GM18526 (cell line): ENCODE measurements around the gene ZC2HC1B.

Source experiments
- POLR2A ChIP-seq: IDR thresholded peaks from 3 replicates; pipeline ENCODE4 v1.6.1; 2011; ENCODE audit not compliant: insufficient read length; ENCODE audit errors: extremely low read depth

The ZC2HC1B gene, protein sequence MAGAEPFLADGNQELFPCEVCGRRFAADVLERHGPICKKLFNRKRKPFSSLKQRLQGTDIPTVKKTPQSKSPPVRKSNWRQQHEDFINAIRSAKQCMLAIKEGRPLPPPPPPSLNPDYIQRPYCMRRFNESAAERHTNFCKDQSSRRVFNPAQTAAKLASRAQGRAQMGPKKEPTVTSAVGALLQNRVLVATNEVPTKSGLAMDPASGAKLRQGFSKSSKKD

DNA sequence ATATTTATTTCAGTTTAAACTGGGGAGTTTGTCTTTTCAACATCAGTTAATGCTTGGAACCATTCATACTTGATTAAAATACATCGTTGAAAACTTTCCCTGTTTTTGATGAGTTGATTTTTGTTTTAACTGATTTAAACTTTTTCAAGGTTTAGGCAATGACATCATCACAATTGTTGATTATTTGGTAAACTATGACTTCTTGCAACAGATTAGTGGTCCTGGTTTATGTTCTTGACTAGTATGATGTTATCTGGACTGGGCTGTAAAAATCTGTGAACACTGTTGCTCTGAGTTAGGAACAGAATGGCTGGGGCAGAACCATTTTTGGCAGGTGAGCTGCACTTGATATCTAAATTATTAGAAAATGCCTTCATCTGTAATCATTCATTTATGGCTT is at the start of gene ZC2HC1B:
Gene ZC2HC1B (plus strand): TSS at position 241 of the 400 bp plus-strand sequence. CDS start 66 bp downstream, at position 307.
- no peak for TF ChIP-seq POLR2A

DNA sequence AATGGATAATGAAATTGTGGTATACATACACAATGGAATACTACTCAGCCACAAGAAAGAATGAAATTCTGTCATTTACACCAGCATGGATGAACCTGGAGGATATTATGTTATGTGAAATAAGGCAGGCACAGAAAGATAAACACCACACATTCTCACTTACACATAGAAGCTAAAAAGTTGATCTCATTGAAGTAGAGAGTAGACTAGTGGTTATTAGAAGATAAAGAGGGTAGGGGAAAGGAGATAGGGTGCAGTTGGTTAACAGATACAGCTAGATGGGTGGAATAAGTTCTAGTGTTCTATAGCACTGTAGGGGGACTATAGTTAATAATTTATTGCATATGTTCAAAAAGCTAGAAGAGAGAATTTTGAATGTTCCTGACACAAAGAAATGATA is 46.7 kb upstream of the ZC2HC1B start:
- no peak for TF ChIP-seq POLR2A

- TF ChIP-seq POLR2A: no peak
These were observed 42.9 kb upstream of the ZC2HC1B start for GRCh38 chr6:143821359-143821758.

GRCh38 chr6:143822584-143823024 is 41.7 kb upstream of the ZC2HC1B start:
- no peak for TF ChIP-seq POLR2A

DNA sequence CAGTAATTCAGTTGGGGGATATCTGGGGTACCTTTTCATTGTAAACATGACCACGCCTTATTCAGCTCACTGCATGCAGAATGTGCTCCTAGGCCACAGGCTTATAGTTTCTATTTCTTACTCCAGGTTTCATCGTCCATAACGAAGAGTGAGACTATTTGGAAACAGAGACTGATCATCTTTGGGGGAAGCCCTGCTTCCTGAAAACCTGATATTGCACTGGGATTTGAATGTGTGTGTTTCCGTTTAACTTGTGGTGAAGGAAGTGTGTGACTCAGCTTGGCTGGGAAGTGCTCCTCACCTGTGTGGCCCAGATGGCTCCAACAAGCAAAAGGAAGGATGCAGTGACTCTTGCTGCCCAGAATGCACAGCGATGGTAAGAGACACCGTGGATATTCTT is 40.7 kb upstream of the ZC2HC1B start:
- TF ChIP-seq POLR2A: no peak

DNA sequence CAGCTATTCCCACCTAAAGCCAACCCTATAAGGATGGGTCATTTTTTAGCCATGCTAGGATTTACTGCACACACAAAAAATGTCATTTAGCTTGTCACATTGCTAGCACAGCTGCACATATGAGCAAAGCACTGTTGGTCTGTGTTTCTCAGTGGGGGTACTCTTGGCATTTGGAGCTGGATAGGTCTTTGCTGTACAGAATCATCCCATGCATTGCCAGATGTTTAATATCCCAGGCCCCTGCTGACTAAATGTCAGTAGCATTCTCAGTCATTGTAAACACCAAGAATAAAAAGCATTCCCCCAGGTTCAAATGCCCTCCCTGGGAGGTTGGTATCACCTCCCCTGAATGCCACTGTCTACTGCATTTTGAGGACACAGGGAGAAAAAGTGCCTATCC is 35.7 kb upstream of the ZC2HC1B start:
- TF ChIP-seq POLR2A: no peak

GRCh38 chr6:143836150-143836549 is 28.1 kb upstream of the ZC2HC1B start:
- no peak for TF ChIP-seq POLR2A

DNA sequence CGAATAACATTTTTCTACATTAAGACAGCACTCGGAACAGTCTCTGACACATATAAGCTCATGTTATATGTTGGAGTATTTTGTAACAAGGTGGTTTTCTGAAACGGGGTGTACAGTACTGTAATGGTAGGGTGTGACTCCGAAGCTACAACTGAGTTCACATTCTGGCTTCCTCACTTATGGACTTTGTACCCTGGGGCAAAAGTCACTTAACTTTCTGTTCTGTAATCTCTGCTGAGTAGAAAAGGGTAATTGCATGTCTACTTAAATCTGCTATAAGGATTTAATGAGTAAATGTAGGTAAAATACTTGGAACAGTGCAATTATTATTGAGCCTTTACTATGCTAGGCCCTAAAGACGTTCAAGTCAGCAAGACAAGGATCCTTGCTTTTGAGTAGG is 25.9 kb upstream of the ZC2HC1B start:
- no peak for TF ChIP-seq POLR2A

DNA sequence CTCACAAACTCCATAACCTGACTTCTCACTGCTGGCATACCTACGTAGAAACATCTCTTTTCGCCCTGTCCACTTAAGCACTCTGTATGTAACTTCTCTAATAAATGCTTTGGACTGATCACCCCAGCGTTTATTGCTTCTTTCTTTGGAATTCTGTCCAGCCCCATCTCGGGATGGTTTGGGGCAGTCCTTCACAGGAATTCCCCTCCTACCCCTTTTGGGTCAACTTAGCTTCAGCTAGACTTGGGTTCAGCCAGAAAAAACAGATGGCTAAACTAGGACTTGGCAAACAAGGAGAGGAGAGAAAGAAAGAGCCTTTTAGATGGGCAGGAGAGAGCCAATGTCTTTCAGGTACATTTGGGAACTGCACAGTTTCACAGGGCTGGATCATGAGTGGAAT is 25.1 kb upstream of the ZC2HC1B start:
- TF ChIP-seq POLR2A: no peak

GRCh38 chr6:143840595-143841265 is 23.5 kb upstream of the ZC2HC1B start:
- TF ChIP-seq POLR2A: no peak

DNA sequence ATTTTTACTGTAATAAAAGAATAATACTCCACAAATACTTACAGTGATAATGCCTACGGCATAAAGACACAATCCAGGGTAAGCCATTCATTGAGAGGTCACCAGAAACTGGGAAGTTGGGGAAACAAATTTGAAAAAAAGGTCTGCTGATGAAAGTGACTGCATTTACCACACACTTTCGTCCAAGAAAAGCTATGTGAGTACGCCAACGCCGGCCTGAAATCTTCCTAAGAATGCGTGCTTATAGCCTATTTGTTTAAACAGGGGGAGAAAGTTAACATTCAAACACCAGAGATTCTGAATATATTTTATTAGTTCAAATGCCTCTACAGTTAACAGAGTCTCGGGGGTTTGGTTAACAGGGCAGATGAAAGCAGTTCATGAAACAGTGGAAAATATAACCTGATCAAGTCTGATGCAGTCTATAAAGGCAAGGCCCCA is 21.8 kb upstream of the ZC2HC1B start:
- no peak for TF ChIP-seq POLR2A

DNA sequence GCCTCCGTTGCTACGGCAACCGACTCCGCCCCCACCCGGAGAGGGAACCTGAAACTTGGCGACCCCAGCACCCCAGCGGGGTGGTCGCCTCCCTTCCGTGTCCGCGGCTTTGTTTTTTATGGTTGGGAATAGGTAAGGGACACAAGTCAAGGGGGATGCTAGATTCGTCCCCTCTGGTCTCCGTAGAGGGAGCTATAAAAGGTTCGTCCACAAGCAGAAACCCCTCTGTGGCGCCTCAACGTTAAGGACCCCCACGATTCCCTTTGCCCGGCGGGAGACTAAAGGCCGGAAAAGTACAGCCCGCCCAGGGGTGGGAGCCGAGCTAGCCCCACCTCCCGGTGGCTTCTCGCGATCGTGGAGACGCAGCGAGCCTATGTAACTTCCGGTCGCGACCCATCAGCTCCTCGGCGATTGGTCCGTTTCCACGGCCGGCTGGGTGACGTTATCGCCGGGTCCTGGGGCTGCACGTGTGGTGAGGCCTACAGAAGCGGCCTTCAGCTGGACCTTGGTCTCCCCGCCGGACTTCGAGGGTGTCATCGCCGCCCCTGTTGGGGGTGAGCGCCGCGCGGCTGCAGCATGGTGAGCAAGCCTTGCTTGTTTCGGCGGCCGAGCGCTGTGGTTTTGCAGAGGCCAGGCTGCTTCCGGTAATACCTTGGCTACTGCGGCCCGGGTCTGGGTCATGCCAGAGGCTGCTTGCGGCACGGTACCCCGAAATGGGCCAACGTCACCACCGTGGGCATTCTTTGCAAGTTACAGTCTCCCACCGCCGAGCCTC is 21.2 kb upstream of the ZC2HC1B start, which contains the start of gene LTV1:
Gene LTV1 (plus strand): TSS at position 437 of the 775 bp plus-strand sequence. CDS start 140 bp downstream, at position 577.
- TF ChIP-seq POLR2A: peak; percentile 83

DNA sequence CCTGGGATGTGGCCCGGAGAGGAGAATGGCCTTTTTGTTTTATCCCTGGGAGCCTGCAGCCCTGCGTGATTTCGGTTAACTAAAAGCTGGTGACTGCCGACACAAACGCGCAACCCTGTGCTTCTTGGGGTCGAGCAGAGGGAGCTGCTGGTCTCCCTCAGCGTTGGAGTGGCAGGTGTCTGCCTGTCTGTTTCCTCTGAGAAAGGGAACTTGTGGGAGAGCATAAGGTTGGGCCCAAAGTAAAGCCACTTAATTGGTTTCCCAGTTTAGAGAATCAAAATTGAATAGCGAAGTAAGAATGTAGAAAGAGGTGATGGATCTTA is 20.6 kb upstream of the ZC2HC1B start:
- TF ChIP-seq POLR2A: no peak

- TF ChIP-seq POLR2A: no peak
These were observed 20.3 kb upstream of the ZC2HC1B start for GRCh38 chr6:143844006-143844405.

DNA sequence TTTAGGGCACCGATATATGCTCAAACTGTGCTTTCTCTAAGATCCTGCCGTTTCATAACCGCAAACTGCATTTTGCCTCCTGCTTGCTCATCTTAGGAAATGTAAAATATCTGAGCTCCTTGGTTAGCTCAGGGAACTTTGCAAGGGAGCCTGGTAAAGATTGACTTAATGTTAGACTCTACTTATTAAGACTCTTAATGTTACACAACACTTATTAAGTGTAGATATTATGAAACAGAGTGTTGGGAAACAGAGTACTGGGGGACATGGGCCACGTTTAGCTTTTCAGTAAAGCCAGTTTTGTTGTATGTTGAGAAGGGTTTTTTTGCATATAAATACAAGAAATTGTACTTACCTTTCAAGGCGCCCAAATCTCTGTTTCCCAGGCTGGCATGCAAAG is 19.2 kb upstream of the ZC2HC1B start:
- no peak for TF ChIP-seq POLR2A

GRCh38 chr6:143857651-143858050 is 6.6 kb upstream of the ZC2HC1B start:
- no peak for TF ChIP-seq POLR2A
